Urothelium cell line (cell line): Measurements from ENCODE around the gene HBQ1.
"Not testable (repeated sequence)": the region's sequence is repeated elsewhere in the genome, so short reads cannot be mapped to it uniquely, and the experiment has no call there.

Source experiments
- DNase-seq: peaks from one replicate; pipeline ENCODE4 v3.0.0; 2011; ENCODE audit warnings: low spot score, mixed read lengths
- FAIRE-seq: peaks from 2 replicates; lab custom pipeline; 2011; peaks lifted over from hg19 to GRCh38; lab: Jason Lieb, UNC

Gene HBQ1

GRCh38 chr16:200388-200787 is 20.1 kb downstream of the HBQ1 start:
- DNase-seq (no peak), FAIRE-seq (no peak)

GRCh38 chr16:203246-203645 is 23.0 kb downstream of the HBQ1 start:
- FAIRE-seq (no peak), DNase-seq (no peak)

GRCh38 chr16:204046-204445 is 23.8 kb downstream of the HBQ1 start:
- FAIRE-seq, DNase-seq: not testable (repeated sequence)

- not testable (repeated sequence) for DNase-seq, FAIRE-seq
Observed at GRCh38 chr16:209359-209758, 29.1 kb downstream of the HBQ1 start.

GRCh38 chr16:211631-212180 is 31.4 kb downstream of the HBQ1 start:
- FAIRE-seq, DNase-seq: not testable (repeated sequence)

GRCh38 chr16:212999-213398 is 32.7 kb downstream of the HBQ1 start:
- DNase-seq (no peak), FAIRE-seq (no peak)

GRCh38 chr16:220021-220420 is 39.8 kb downstream of the HBQ1 start:
- DNase-seq (no peak), FAIRE-seq (no peak)

GRCh38 chr16:228151-228851 is 48.0 kb downstream of the HBQ1 start:
- FAIRE-seq (no peak), DNase-seq (peak; percentile 14)

GRCh38 chr16:228852-229730 is 48.8 kb downstream of the HBQ1 start, which contains the start of gene LUC7L:
Gene LUC7L, minus strand, starts transcription at chr16:229449. Its CDS starts 110 bp downstream, at chr16:229339.
- peak; percentile 52 for FAIRE-seq

GRCh38 chr16:229731-230281 is 49.5 kb downstream of the HBQ1 start:
- no peak for FAIRE-seq

More at GRCh38 chr16:228852-229730, 48.8 kb downstream of the HBQ1 start, which contains the start of gene LUC7L:
- DNase-seq = peak; percentile 93

GRCh38 chr16:230351-230750 is 50.1 kb downstream of the HBQ1 start:
- not testable (repeated sequence) for DNase-seq, FAIRE-seq

More at GRCh38 chr16:229731-230281, 49.5 kb downstream of the HBQ1 start:
- no peak for DNase-seq
